ENCODE data around the gene WHRN.
A peak's percentile ranks its signal among the peaks of the same experiment; 100 is the strongest.

The WHRN gene

GRCh38 chr9:114382699-114383520 is 122.4 kb downstream of the WHRN start:
- TF ChIP-seq, protein P1, sequence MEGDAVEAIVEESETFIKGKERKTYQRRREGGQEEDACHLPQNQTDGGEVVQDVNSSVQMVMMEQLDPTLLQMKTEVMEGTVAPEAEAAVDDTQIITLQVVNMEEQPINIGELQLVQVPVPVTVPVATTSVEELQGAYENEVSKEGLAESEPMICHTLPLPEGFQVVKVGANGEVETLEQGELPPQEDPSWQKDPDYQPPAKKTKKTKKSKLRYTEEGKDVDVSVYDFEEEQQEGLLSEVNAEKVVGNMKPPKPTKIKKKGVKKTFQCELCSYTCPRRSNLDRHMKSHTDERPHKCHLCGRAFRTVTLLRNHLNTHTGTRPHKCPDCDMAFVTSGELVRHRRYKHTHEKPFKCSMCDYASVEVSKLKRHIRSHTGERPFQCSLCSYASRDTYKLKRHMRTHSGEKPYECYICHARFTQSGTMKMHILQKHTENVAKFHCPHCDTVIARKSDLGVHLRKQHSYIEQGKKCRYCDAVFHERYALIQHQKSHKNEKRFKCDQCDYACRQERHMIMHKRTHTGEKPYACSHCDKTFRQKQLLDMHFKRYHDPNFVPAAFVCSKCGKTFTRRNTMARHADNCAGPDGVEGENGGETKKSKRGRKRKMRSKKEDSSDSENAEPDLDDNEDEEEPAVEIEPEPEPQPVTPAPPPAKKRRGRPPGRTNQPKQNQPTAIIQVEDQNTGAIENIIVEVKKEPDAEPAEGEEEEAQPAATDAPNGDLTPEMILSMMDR (IDR thresholded peaks at IDR 0.05; ENCODE audit: extremely low read depth, insufficient read depth, missing control alignments), result peak; percentile 45
- in situ Hi-C loops (cut with MboI; ENCODE audit: low pct_unique_long_range_greater_than_20kb, low sequenced_read_pairs, unreplicated experiment), result no loop called here
- DNase-seq (ENCODE audit: low spot score), result peak; percentile 61

DNA sequence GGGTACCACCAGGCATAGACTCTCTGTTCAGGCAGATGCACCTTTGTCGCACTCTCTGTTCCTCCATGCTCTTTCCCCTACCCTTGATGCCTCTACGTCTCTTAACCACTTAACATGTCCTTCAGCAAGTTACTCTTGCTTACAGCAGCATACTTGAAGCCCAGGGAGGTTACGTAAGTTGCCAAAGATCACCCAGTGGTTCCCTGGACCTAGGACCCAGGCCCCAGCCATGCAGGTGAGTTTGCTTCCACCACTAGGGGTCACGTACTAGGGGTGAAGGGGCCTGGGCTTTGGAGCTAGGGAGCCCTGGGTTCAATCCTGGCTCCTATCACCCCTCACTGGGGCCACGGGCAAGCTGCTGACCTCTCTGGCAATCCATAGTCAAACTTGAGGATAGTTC is 126.4 kb downstream of the WHRN start:
- in situ Hi-C loops (cut with MboI; ENCODE audit: low pct_unique_long_range_greater_than_20kb, low sequenced_read_pairs, unreplicated experiment), result no loop called here
- TF ChIP-seq, protein P1 (IDR thresholded peaks at IDR 0.05; ENCODE audit: extremely low read depth, insufficient read depth, missing control alignments), result no peak
- DNase-seq (ENCODE audit: low spot score), result no peak

- no peak for DNase-seq (ENCODE audit: low spot score)
- TF ChIP-seq, protein P1 (IDR thresholded peaks at IDR 0.05; ENCODE audit: extremely low read depth, insufficient read depth, missing control alignments), result no peak
- in situ Hi-C loops (cut with MboI; ENCODE audit: low pct_unique_long_range_greater_than_20kb, low sequenced_read_pairs, unreplicated experiment), result no loop called here
Observed at GRCh38 chr9:114378016-114378415, 127.3 kb downstream of the WHRN start.

DNA sequence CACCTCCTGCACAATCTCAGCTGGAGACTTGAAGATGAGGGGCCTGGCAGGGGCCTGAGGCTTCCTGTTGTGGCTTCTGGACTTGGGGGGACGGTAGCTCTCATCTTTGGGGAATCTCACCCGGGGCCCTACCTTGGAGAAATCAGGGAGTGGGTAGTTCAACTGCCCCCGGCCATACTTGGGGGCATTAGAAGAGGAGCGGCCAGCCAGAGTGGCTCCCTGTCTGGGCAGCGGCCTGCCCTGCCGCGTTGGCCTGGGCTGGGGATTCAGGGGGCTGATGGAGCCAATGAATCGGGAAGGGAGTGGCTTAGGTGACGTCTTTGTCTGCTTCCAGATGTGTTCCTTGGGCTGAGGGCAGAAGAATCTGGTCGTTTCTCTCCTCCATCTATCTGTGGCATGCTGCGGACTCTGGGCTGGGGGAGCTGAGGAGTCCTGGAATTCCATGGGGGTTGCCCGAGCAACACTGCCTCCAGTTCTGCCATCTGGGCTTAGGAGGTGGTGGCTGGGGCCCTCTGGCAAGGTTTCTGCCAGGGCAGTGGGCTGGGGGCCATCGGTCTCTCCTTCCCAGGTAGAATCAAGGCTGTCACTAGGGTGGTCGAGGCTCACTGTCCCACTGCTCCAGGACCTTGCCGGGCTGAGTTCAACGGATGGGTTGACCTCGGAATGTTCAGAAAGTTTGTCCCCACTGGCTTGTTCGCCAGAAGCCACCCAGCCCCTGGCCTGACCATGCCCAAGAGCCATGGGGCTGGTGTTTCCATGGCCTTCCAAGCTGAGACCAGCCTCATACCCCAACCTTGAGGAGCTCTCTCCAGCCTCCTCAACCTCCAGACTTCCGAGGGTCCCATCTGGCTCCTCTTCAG is 128.5 kb downstream of the WHRN start:
- TF ChIP-seq, protein P1 (IDR thresholded peaks at IDR 0.05; ENCODE audit: extremely low read depth, insufficient read depth, missing control alignments), result no peak

GRCh38 chr9:114375386-114376175 is 129.7 kb downstream of the WHRN start:
- DNase-seq (ENCODE audit: low spot score), result no peak
- in situ Hi-C loops (cut with MboI; ENCODE audit: low pct_unique_long_range_greater_than_20kb, low sequenced_read_pairs, unreplicated experiment), result no loop called here
- TF ChIP-seq, protein P1 (IDR thresholded peaks at IDR 0.05; ENCODE audit: extremely low read depth, insufficient read depth, missing control alignments), result no peak

More for the DNA sequence above, 128.5 kb downstream of the WHRN start:
- in situ Hi-C loops (cut with MboI; ENCODE audit: low pct_unique_long_range_greater_than_20kb, low sequenced_read_pairs, unreplicated experiment), result no loop called here
- no peak for DNase-seq (ENCODE audit: low spot score)

- TF ChIP-seq, protein P1 (IDR thresholded peaks at IDR 0.05; ENCODE audit: extremely low read depth, insufficient read depth, missing control alignments), result no peak
- no peak for DNase-seq (ENCODE audit: low spot score)
- in situ Hi-C loops (cut with MboI; ENCODE audit: low pct_unique_long_range_greater_than_20kb, low sequenced_read_pairs, unreplicated experiment), result no loop called here
Observed at GRCh38 chr9:114374936-114375335, 130.3 kb downstream of the WHRN start.
